Upper lobe of right lung (tissue), 1 donor: ENCODE results near the gene ANAPC10. TPM values are rescaled to one million over a fixed set of nuclear protein-coding genes. Genes with fewer than 3 reads are reported as not detected.

Experiments used
- ATAC-seq: fragments of 200-7000 bp; cut with Tn5 transposase; one replicate; pipeline ENCODE4 v1.9.1; 2020; ENCODE audit warnings: mild to moderate bottlenecking, moderate library complexity
- DNase-seq: peaks from one replicate; pipeline ENCODE4 v3.0.0-alpha.2; 2020
- H3K27ac ChIP-seq: fragments of 200-600 bp; one replicate; pipeline ENCODE4 v1.8.0; 2022
- H3K27me3 ChIP-seq: fragments of 200-600 bp; one replicate; pipeline ENCODE4 v1.8.0; 2022; ENCODE audit warnings: mild to moderate bottlenecking
- H3K36me3 ChIP-seq: fragments of 200-600 bp; one replicate; pipeline ENCODE4 v1.8.0; 2022
- H3K4me1 ChIP-seq: fragments of 200-600 bp; one replicate; pipeline ENCODE4 v1.8.0; 2022
- H3K4me3 ChIP-seq: fragments of 200-600 bp; one replicate; pipeline ENCODE4 v1.8.0; 2022; ENCODE audit warnings: mild to moderate bottlenecking
- H3K9me3 ChIP-seq: fragments of 200-600 bp; one replicate; pipeline ENCODE4 v1.8.0; 2022
- CTCF ChIP-seq: fragments of 200-600 bp; IDR thresholded peaks from one replicate; pipeline ENCODE4 v1.8.0; 2022; ENCODE audit warnings: antibody characterized with exemption
- intact Hi-C: fragments of 100-400 bp; cut with DNase I; formaldehyde crosslinking; loops from one replicate; pipeline ENCODE4 v1.11.0; 2022
- total RNA-seq: library from RNA; stranded (reverse); fragmentation: NEBNext Ultra II Directional; extraction: Animal tissue kit (Norgen Biotek cat#: 25700); gene quantifications from one replicate; pipeline ENCODE4 v1.2.1, GENCODE V29; 2021
- donor health status: DM: no; HTN: yes; CAD: no; lungs with severe emphysema.

ANAPC10 gene
- total RNA-seq, 1 donor from 2014 or later, result 17.5 TPM

GRCh38 chr4:145130130-145130529 is 32.1 kb upstream of the ANAPC10 start:
- no peak for DNase-seq
- ATAC-seq, result no peak
- no peak overlapping the region for H3K4me3 ChIP-seq
- no peak for TF ChIP-seq CTCF
- no peaks in the 10 kb centered on the region for H3K4me1 ChIP-seq
- no peak overlapping the region for H3K27ac ChIP-seq
- no peaks in the 10 kb centered on the region for H3K9me3 ChIP-seq
- H3K36me3 ChIP-seq, result peaks cover 43% of the 10 kb centered on the region
- intact Hi-C loops, result no loop called here
- no peaks in the 10 kb centered on the region for H3K27me3 ChIP-seq

- DNase-seq (no peak), ATAC-seq (no peak)
- Histone ChIP-seq H3K27ac (no peak overlapping the region), H3K4me3 (no peak overlapping the region), H3K36me3 (peaks cover 86% of the 10 kb centered on the region), H3K4me1 (no peaks in the 10 kb centered on the region), H3K27me3 (no peaks in the 10 kb centered on the region), H3K9me3 (no peaks in the 10 kb centered on the region)
- TF ChIP-seq CTCF, result no peak
- intact Hi-C loops, result no loop called here
Observed at GRCh38 chr4:145125396-145125795, 27.4 kb upstream of the ANAPC10 start.

GRCh38 chr4:145108128-145108527 is 10.1 kb upstream of the ANAPC10 start:
- ATAC-seq (no peak), DNase-seq (no peak)
- intact Hi-C loops, result no loop called here
- Histone ChIP-seq H3K4me3 (no peak overlapping the region), H3K36me3 (peaks cover 90% of the 10 kb centered on the region), H3K9me3 (no peaks in the 10 kb centered on the region), H3K4me1 (peaks cover 4% of the 10 kb centered on the region), H3K27ac (no peak overlapping the region), H3K27me3 (no peaks in the 10 kb centered on the region)
- TF ChIP-seq CTCF, result no peak

GRCh38 chr4:145107126-145107525 is 9.1 kb upstream of the ANAPC10 start:
- ATAC-seq (no peak), DNase-seq (no peak)
- Histone ChIP-seq H3K9me3 (no peaks in the 10 kb centered on the region), H3K4me1 (peaks cover 11% of the 10 kb centered on the region), H3K36me3 (peaks cover 80% of the 10 kb centered on the region), H3K27ac (no peak overlapping the region), H3K27me3 (no peaks in the 10 kb centered on the region), H3K4me3 (no peak overlapping the region)
- TF ChIP-seq CTCF, result no peak
- intact Hi-C loops, result no loop called here

GRCh38 chr4:145103496-145103895 is 5.5 kb upstream of the ANAPC10 start:
- Histone ChIP-seq H3K27me3 (no peaks in the 10 kb centered on the region), H3K36me3 (peaks cover 44% of the 10 kb centered on the region), H3K4me1 (peaks cover 25% of the 10 kb centered on the region), H3K9me3 (no peaks in the 10 kb centered on the region), H3K27ac (no peak overlapping the region), H3K4me3 (no peak overlapping the region)
- ATAC-seq (no peak), DNase-seq (no peak)
- no peak for TF ChIP-seq CTCF
- intact Hi-C loops, result no loop called here

GRCh38 chr4:145102619-145103018 is 4.6 kb upstream of the ANAPC10 start:
- TF ChIP-seq CTCF, result no peak
- intact Hi-C loops, result no loop called here
- H3K27ac ChIP-seq, result no peak overlapping the region
- H3K36me3 ChIP-seq, result peaks cover 35% of the 10 kb centered on the region
- no peaks in the 10 kb centered on the region for H3K27me3 ChIP-seq
- no peak for DNase-seq
- ATAC-seq, result no peak
- no peaks in the 10 kb centered on the region for H3K9me3 ChIP-seq
- H3K4me1 ChIP-seq, result peaks cover 25% of the 10 kb centered on the region
- no peak overlapping the region for H3K4me3 ChIP-seq
